Skin of body (tissue), 1 donor: Measurements from ENCODE around the gene CGA. TPM values are rescaled to one million over a fixed set of nuclear protein-coding genes. Genes with fewer than 3 reads are reported as not detected.

Experiments used
- total RNA-seq: library from RNA; depleted of rRNA; stranded (reverse); fragments of >200 nt; gene quantifications from one replicate; pipeline ENCODE4 v1.2.3, GENCODE V29; 2014

The CGA gene
- total RNA-seq, 1 donor from 2014 or later = 32.0 TPM

Other genes with a start within 250 kb of the CGA start
- not detected for gene HTR1E, start 157.6 kb downstream of the CGA start, total RNA-seq
- gene ZNF292, start 60.5 kb upstream of the CGA start, total RNA-seq = 71.3 TPM
- 13.9 TPM for gene SMIM8, start 227.5 kb upstream of the CGA start, total RNA-seq
- gene GJB7, start 234.2 kb upstream of the CGA start, total RNA-seq = not detected
- 5.6 TPM for gene C6orf163, start 249.7 kb upstream of the CGA start, total RNA-seq